ENCODE data around the gene CCDC142. TPM values are rescaled to one million over a fixed set of nuclear protein-coding genes. Genes with fewer than 3 reads are reported as not detected.

The CCDC142 gene
- total and polyA plus RNA-seq, 9 of the 15 experiments (the other 6 are each of a cell fraction or from before 2014, with no cell fraction given), result 0.55 to 11.7 (median 7.2) TPM

DNA sequence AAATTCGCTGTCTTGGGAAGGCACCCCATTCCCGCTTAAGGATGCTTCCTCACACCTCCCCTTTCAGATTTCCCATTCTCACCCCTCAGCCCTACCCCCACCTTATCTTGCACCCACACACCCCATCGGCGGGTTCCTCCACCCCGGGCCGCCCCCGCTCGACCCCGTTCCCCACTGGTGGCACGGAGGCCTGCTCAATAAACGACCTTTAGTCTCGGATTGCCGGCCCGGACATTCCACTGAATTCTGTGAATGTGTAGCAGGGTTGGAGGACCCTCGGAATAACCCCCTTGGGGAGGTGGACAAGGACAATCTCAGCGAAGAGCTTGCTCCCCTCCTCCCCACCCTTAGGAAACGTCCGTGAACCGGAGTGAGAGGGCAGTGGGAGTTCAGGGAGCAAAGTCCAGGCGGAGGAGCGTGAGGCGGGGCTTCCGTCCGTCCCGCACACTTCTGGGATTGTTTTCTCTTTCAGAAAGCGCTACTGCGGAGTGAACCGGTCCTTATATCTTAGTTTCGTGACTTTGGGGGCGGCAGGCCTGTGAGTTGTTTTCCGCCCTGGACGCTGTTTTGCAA, 19.4 kb upstream of the CCDC142 start (continued):
- TF ChIP-seq RAD21 (CRISPR knock-in tag; conservative IDR thresholded peaks at IDR 0.05 in 1 of 2, IDR thresholded peaks at IDR 0.05 in 1 of 2) (no peak), BACH1 (tag; IDR thresholded peaks at IDR 0.05) (no peak), HNRNPK (IDR thresholded peaks at IDR 0.05; ENCODE audit: low read depth, low read length, poor library complexity, severe bottlenecking) (no peak), NCOA1 (IDR thresholded peaks at IDR 0.05; ENCODE audit: low read depth) (no peak), DPF2 (IDR thresholded peaks at IDR 0.05) (peak; percentile 62; the same call in 1 of the 2 replicates), HNRNPLL (IDR thresholded peaks at IDR 0.05; ENCODE audit: low read depth, low read length, poor library complexity, severe bottlenecking) (no peak), GATAD2A (IDR thresholded peaks at IDR 0.05) (no peak), MXI1 (IDR thresholded peaks at IDR 0.05; ENCODE audit: low read depth, low read length) (no peak), CBFA2T3 (IDR thresholded peaks at IDR 0.05) (peak; percentile 73), IFI16 (CRISPR knock-in tag; IDR thresholded peaks at IDR 0.05) (no peak), RUNX1 (IDR thresholded peaks at IDR 0.05; ENCODE audit: low read depth) (no peak), HNRNPL (IDR thresholded peaks at IDR 0.05; ENCODE audit: low read depth, low read length) (no peak), SNIP1 (IDR thresholded peaks at IDR 0.05; ENCODE audit: low read depth) (no peak), CBX5 (IDR thresholded peaks at IDR 0.05; ENCODE audit: borderline replicate concordance, low read depth) (no peak), MIER1 (IDR thresholded peaks at IDR 0.05; ENCODE audit: low read depth) (no peak), ETV6 (IDR thresholded peaks at IDR 0.05; ENCODE audit: borderline replicate concordance in 1 of 2, low read depth in 2 of 2, low read length in 1 of 2) (0 out of 4 replicates have a peak, but pooled peaks of 1 of the 2 experiments have one; percentile 14), ETV6 (CRISPR knock-in tag; IDR thresholded peaks at IDR 0.05; ENCODE audit: borderline replicate concordance) (no peak)
- TF ChIP-seq, protein P1, sequence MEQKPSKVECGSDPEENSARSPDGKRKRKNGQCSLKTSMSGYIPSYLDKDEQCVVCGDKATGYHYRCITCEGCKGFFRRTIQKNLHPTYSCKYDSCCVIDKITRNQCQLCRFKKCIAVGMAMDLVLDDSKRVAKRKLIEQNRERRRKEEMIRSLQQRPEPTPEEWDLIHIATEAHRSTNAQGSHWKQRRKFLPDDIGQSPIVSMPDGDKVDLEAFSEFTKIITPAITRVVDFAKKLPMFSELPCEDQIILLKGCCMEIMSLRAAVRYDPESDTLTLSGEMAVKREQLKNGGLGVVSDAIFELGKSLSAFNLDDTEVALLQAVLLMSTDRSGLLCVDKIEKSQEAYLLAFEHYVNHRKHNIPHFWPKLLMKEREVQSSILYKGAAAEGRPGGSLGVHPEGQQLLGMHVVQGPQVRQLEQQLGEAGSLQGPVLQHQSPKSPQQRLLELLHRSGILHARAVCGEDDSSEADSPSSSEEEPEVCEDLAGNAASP (IDR thresholded peaks at IDR 0.05), result no peak
- TF ChIP-seq, protein P2, sequence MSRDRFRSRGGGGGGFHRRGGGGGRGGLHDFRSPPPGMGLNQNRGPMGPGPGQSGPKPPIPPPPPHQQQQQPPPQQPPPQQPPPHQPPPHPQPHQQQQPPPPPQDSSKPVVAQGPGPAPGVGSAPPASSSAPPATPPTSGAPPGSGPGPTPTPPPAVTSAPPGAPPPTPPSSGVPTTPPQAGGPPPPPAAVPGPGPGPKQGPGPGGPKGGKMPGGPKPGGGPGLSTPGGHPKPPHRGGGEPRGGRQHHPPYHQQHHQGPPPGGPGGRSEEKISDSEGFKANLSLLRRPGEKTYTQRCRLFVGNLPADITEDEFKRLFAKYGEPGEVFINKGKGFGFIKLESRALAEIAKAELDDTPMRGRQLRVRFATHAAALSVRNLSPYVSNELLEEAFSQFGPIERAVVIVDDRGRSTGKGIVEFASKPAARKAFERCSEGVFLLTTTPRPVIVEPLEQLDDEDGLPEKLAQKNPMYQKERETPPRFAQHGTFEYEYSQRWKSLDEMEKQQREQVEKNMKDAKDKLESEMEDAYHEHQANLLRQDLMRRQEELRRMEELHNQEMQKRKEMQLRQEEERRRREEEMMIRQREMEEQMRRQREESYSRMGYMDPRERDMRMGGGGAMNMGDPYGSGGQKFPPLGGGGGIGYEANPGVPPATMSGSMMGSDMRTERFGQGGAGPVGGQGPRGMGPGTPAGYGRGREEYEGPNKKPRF (IDR thresholded peaks at IDR 0.05; ENCODE audit: low read depth, low read length), result no peak
- TF ChIP-seq, protein P3, sequence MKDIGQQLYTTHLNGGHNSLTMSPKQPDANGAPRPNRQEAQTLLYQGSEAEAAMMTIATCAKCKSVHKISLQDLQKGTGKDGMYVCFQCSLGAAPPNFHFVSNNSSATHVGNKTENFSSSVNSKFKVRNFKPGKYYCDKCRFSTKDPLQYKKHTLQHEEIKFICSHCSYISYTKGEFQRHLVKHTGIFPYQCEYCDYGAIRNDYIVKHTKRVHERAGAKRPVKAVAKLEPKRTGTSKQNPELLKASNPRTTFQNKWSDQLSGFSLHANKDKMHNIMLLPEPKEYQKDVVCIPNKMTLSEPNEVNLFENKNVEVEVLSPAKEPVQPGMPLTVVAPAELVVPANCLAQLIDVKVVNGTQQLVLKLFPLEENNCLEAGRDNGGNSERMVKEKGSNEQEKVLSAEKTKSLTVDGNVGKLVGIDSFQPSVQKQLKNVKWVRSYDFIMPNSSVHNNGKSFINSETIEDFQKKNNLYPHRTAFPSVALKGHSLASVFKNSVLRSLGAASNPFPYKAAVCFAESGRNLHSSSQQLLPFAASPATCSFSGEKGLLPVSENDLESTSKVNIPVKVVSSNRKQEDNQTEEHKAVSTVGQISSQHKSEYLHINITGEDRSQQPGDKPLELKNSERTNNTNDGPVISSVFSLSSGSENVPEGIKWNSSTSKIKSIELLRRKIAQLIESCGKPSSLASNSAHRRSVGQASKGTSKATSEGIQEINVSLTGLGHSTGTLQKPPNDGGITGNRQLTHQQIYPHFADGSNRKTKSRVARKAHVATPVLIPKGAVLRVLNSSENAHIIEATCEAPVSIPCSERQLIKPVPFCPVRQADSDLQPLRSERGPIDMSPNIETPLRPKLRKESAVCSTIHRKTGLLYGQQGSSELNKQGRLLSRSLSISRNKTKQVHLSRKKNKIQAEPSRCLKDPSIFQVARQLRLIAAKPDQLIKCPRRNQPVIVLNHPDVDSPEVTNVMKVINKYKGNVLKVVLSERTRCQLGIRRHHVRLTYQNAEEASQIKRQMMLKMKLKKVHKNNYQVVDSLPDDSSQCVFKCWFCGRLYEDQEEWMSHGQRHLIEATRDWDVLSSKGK (CRISPR knock-in tag; IDR thresholded peaks at IDR 0.05), result no peak
- TF ChIP-seq, protein P4, sequence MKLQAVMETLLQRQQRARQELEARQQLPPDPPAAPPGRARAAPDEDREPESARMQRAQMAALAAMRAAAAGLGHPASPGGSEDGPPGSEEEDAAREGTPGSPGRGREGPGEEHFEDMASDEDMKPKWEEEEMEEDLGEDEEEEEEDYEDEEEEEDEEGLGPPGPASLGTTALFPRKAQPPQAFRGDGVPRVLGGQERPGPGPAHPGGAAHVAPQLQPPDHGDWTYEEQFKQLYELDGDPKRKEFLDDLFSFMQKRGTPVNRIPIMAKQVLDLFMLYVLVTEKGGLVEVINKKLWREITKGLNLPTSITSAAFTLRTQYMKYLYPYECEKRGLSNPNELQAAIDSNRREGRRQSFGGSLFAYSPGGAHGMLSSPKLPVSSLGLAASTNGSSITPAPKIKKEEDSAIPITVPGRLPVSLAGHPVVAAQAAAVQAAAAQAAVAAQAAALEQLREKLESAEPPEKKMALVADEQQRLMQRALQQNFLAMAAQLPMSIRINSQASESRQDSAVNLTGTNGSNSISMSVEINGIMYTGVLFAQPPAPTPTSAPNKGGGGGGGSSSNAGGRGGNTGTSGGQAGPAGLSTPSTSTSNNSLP (IDR thresholded peaks at IDR 0.05; ENCODE audit: borderline replicate concordance, low read depth, low read length), result no peak

Measured in K562 (cell line).